Articular chondrocyte of knee joint (primary cell): ENCODE measurements around the gene IRAK3. TPM values are rescaled to one million over a fixed set of nuclear protein-coding genes. Genes with fewer than 3 reads are reported as not detected.

Experiments used
- total RNA-seq: library from RNA; depleted of rRNA; stranded (reverse); fragments of >200 nt; gene quantifications from 2 replicates; pipeline ENCODE4 v1.2.3, GENCODE V29; 2012

IRAK3 gene, protein sequence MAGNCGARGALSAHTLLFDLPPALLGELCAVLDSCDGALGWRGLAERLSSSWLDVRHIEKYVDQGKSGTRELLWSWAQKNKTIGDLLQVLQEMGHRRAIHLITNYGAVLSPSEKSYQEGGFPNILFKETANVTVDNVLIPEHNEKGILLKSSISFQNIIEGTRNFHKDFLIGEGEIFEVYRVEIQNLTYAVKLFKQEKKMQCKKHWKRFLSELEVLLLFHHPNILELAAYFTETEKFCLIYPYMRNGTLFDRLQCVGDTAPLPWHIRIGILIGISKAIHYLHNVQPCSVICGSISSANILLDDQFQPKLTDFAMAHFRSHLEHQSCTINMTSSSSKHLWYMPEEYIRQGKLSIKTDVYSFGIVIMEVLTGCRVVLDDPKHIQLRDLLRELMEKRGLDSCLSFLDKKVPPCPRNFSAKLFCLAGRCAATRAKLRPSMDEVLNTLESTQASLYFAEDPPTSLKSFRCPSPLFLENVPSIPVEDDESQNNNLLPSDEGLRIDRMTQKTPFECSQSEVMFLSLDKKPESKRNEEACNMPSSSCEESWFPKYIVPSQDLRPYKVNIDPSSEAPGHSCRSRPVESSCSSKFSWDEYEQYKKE
- 22.3 and 28.3 TPM in 2 replicates for total RNA-seq

GRCh38 chr12:66188584-66189485 is at the start of gene IRAK3:
IRAK3 (plus strand) TSS chr12:66189214; CDS start chr12:66189300, 86 bp downstream.

DNA sequence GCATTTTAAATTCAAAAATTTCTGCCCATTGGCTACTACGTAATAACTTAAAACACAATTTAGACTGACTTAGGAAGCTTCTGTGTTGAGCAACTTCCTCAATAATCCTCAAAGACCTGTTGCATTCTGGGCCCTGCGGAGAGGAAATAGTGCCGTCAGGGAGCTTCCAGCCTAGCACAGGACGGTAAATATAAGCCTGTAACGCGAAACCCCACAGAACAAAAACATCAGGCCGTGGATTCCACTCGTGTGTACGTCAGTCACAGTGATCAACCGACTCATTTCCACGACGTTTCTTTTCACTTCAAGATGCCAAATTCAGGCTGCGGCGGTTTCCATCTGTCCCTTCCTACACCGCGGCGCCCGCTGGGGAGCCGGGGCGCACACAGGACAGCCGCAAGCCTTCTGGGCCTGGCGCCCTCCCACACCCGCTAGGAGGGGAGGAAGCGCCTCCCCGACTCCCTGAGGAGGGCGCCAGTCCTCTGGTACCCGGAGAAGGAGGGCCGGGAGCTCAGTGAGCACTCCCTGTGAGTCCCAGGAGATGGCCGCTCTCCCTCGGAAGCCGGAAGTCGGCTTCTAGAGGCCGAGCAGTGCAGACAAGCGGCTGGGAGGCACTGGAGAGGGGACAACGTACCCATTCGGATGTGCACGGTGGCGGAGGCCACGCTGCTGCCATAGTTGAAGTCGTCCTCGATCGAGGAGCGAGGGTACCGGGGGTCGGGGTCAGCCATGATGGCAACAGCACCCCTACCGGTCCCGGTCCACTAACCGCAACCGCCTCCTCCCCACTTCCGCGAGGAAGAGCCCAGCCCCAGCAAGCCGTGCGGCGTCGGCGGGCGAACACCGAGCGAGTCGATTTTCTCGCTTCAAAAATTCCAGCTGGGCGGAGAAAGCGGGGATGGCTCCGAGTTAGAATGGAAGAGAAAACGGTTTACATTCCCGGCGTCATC is 19.5 kb upstream of the IRAK3 start, which contains the start of gene TMBIM4:
TSS of gene TMBIM4 (minus strand) at position 776 of the 950 bp plus-strand sequence. CDS start at position 731, 45 bp downstream.

DNA sequence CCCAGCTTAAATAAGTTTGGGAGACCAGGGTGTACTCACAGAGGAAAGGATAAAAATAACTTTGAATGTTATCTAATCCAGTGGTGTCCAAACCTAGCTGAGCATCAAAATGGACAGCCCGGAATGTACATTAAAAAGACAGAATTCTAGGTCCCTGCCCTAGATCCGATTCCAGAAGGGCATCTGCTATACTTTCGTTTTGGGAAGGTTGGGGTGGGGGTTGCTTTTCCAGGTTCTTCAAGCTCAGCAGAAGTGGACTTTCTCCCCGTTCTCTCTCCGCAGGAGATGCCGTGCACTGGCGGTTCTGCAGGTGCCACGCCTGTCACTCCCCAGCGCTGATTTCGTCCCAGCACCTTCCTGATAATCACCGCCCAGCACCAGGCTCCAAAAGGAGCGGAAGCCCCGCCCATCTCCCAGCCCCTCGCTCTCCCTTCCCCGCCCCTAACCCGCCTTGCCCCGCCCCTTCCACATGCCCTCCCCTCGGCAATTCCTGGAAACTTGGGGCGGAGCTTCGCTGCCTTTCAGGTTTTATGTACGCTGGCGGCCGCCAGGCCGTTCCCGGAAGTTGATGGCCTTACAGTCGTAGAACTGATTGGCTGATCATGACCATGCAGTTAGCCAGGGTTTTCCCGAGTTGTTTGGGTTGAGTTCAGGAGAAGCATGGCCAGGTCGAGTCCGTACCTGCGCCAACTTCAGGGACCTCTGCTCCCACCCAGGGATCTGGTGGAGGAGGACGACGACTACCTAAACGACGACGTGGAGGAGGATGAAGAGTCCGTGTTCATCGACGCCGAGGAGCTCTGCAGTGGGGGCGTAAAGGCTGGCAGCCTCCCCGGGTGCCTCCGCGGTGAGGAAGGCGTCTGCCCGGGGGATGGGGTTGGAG is 113.2 kb downstream of the IRAK3 start, which contains the start of gene HELB:
TSS of gene HELB (plus strand) at position 550 of the 883 bp plus-strand sequence. CDS start at position 661, 111 bp downstream.

Other genes starting within 250 kb of the IRAK3 start
- 7.6 and 8.9 TPM in 2 replicates for gene LLPH, start 58.5 kb upstream of the IRAK3 start, total RNA-seq
- gene TMBIM4, start 19.2 kb upstream of the IRAK3 start, total RNA-seq = 182 and 233 TPM in 2 replicates
- 4.7 and 5.2 TPM in 2 replicates for gene HELB, start 113.3 kb downstream of the IRAK3 start, total RNA-seq